ENCODE measurements around the gene MYO15B.
A peak's percentile ranks its signal among the peaks of the same experiment; 100 is the strongest.

The MYO15B gene

GRCh38 chr17:75641343-75641742 is 53.7 kb downstream of the MYO15B start:
- DNase-seq: no peak

- no peak for DNase-seq
These were observed 54.7 kb downstream of the MYO15B start for GRCh38 chr17:75642182-75642783.

- no peak for DNase-seq
These were observed 55.4 kb downstream of the MYO15B start for GRCh38 chr17:75642784-75643642.

- no peak for DNase-seq
These were observed 56.0 kb downstream of the MYO15B start for GRCh38 chr17:75643643-75644017.

- no peak for DNase-seq
These were observed 57.9 kb downstream of the MYO15B start for GRCh38 chr17:75645501-75645888.

- no peak for DNase-seq
These were observed 58.5 kb downstream of the MYO15B start for GRCh38 chr17:75645889-75646637.

GRCh38 chr17:75646638-75646992 is 59.0 kb downstream of the MYO15B start:
- DNase-seq: no peak

- no peak for DNase-seq
These were observed 59.5 kb downstream of the MYO15B start for GRCh38 chr17:75647061-75647460.

GRCh38 chr17:75647921-75648320 is 60.3 kb downstream of the MYO15B start:
- DNase-seq: no peak

- no peak for DNase-seq
These were observed 62.1 kb downstream of the MYO15B start for GRCh38 chr17:75649687-75650086.

- DNase-seq: no peak
These were observed 63.3 kb downstream of the MYO15B start for GRCh38 chr17:75650874-75651273.

GRCh38 chr17:75652341-75652740 is 64.7 kb downstream of the MYO15B start:
- DNase-seq: no peak

- DNase-seq: peak; percentile 16
These were observed 65.4 kb downstream of the MYO15B start for GRCh38 chr17:75652934-75653549.

GRCh38 chr17:75654176-75654575 is 66.6 kb downstream of the MYO15B start:
- DNase-seq: no peak

GRCh38 chr17:75658237-75658636 is 70.6 kb downstream of the MYO15B start:
- DNase-seq: no peak

GRCh38 chr17:75661531-75661930 is 73.9 kb downstream of the MYO15B start:
- DNase-seq: no peak

- no peak for DNase-seq
These were observed 74.9 kb downstream of the MYO15B start for GRCh38 chr17:75662511-75662910.

GRCh38 chr17:75664099-75664549 is 76.5 kb downstream of the MYO15B start:
- DNase-seq: no peak

- DNase-seq: no peak
These were observed 78.4 kb downstream of the MYO15B start for GRCh38 chr17:75665981-75666380.

- peak; percentile 99 for DNase-seq
These were observed 79.6 kb downstream of the MYO15B start, which contains the start of the genes RECQL5 and SAP30BP for GRCh38 chr17:75666959-75667790. Gene RECQL5 (minus strand): TSS chr17:75667154. CDS start chr17:75666557, 597 bp downstream. Gene SAP30BP (plus strand): TSS chr17:75667338. CDS start chr17:75667373, 35 bp downstream.

GRCh38 chr17:75667825-75668224 is 80.2 kb downstream of the MYO15B start:
- DNase-seq: no peak

GRCh38 chr17:75668489-75668888 is 80.9 kb downstream of the MYO15B start:
- no peak for DNase-seq

Measured in RPMI8226 (cell line).